ENCODE measurements around the gene GNAI2.
A peak's percentile ranks its signal among the peaks of the same experiment; 100 is the strongest.
"Not testable (repeated sequence)": the region's sequence is repeated elsewhere in the genome, so short reads cannot be mapped to it uniquely, and the experiment has no call there.

GNAI2 gene

DNA sequence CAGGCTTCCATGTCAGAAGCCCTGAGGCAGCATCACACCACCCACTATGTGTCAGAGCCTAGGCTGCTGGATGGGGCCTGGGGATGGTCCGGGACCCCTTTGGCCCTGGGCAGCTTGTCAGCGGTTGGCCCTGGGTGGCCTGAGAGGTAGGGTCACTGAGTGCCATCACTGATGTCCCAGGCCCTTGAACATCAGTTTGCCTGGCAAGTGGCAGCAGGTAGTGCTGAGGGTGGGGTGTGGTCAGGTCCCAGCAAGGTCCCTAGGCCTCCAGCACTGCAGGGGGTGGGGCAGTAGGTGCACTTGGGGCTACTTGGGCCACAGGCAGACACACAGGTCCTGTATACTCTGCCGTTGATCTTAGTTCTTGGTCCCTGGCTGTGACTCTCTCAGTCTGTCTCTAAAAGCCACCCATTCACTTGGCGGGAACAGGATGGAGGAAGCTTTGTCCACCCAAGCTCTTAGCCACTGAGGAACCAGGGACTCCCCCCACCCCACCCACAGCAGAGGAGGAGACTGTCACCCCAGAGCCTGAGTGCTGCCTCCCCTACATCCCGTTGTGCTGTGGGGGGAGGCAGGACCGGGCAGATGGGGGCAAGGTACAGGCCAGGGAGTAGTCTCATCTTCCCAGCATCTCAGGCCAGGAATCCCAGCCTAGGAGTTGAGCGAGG, 5.8 kb downstream of the GNAI2 start:
- DNase-seq (ENCODE audit: extremely low spot score, insufficient read length, low read depth) (no peak), FAIRE-seq (no peak)

DNA sequence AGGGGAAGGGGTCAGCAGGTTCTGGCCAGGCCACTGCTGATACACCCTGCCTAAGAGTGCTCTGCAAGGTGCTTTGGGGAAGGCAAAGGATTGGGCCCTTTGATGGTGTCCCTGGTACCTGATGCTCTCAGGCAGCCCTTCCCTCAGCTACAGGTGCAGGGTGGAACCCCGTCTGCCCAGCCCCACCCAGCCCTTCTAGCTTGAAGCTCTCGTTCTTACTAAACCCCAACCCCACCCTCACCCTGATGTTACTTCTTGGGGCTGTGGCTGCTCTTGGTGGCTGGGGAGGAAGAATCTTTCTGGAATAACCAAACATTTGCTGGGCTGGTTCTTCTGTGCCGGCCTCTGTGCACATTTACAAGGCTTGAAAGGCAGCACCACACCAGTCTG, 6.4 kb downstream of the GNAI2 start:
- DNase-seq (ENCODE audit: extremely low spot score, insufficient read length, low read depth): no peak
- FAIRE-seq: no peak

DNA sequence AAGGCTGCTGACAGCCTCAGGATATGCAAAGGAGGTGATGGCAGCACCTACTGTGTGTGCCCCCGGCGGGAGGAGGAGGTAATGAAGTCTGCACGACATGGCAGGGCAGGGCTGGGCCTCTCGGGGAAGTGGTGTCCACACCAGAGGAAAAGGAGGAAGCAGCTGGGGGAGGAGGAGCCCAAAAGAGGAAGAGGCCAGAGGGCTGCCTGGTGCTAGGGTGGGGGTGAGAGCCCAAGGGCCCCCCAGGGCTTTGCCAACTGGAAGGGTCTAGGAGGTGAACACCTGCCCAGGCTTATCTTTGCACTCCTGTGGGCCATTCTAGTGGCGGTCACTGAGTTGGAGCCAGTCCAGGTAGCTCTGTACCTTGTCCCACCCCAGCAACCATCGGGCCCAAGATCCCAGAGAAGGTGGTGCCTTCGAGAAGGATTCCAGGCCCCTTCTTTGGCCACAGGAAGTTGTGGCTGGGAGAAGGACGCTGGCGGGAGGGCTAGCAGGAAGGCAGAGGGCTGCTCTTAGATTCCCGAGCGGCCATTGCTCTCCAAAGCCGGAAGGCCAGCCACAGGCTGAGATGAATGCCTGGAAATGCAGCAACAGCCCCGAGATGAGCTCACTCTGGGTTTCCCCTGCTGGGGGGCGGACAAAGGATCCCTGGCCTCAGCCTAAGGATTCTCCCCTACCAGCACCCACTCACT, 7.0 kb downstream of the GNAI2 start:
- FAIRE-seq: peak; percentile 61
- no peak for DNase-seq (ENCODE audit: extremely low spot score, insufficient read length, low read depth)

DNA sequence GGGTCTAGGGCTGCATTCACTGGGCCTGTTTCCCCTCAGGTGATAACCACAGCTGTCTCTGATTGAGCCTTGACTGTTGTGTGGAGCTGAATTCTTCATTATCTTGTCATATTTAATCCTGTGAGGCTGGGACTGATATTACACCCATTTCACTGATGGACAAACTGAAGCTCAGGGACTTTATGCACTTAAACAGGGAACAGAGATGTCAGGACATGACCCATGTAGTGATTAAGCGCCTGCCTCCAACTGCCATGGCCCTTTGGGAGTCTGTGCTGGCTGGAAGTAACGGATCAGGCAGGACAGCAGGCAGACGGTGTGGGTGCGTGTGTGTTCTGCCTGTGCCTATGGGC, 7.5 kb downstream of the GNAI2 start:
- FAIRE-seq: no peak
- DNase-seq (ENCODE audit: extremely low spot score, insufficient read length, low read depth): no peak

DNA sequence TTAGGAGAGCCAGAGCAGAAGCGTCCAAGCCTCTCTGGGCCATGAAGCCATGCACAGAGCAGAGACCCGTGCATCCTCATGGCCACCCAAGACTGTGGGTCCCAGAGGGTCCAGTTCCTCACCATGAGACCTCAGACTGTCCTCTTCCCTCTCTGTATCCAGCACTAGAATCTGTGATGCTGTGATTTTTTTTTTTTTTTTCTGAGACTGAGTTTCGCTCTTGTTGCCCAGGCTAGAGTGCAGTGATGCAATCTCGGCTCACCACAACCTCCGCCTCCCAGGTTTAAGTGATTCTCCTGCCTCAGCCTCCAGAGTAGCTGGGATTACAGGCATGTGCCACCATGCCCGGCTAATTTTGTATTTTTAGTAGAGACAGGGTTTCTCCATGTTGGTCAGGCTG, 8.8 kb downstream of the GNAI2 start:
- DNase-seq (ENCODE audit: extremely low spot score, insufficient read length, low read depth); FAIRE-seq: not testable (repeated sequence)

DNA sequence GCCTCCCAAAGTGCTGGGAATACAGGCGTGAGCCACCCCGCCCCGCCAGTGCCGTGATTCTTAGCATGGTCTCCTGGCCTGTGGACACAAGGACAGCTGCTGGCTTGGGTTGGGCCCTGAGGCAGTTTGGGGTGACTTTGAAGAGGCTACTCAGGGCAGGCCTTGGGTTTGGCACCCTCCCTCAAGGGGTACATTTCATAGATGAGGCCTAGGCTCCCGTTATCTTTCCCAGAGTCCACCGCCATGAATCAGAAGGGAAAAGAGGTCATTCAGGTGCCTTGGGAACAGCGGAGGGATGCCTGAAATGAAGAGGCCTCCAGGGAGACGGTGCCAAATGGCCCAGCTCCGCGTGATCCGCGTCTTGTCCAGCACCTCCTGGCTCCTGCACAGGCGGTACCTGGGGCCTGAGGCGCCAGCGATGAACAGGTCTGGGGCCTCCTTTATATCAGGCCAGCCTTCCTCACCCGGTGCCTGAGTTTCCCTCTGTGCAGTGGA, 9.3 kb downstream of the GNAI2 start:
- DNase-seq (ENCODE audit: extremely low spot score, insufficient read length, low read depth) (no peak), FAIRE-seq (no peak)

DNA sequence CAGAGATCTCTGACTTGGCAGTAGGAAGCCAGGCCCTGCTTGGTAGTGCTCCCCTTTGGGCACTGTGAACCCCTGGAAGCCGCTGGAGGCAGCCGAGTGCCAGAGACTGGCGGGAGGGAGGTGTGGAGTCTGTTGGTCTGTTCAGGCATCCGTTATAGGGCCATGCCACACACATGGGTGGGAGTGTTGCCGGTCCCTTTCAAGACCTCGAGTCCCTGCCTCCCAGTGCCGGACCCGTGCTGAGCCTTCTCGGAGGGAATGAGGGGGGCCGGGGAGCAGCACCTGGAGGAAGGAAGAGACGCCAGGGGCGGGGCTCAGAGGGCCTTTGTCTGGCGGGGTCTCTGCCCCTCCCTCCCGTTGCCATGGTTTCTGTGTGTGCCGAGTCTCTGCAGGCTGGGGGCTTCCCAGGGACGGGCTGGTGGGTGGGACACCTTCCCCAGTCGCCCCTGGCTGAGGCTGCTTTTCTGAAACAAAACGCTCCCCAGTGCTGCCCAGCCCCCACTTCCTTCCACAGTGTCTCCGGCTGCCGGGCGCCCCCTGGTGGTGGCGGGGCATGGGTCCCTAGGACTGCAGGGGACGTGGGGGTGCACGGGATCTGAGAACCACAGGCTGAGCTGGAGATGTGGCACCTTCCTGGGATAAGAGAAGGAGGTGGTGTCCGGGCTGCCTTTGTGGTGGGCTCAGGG, 10.0 kb downstream of the GNAI2 start:
- DNase-seq (ENCODE audit: extremely low spot score, insufficient read length, low read depth) (peak; percentile 70), FAIRE-seq (peak; percentile 69)

DNA sequence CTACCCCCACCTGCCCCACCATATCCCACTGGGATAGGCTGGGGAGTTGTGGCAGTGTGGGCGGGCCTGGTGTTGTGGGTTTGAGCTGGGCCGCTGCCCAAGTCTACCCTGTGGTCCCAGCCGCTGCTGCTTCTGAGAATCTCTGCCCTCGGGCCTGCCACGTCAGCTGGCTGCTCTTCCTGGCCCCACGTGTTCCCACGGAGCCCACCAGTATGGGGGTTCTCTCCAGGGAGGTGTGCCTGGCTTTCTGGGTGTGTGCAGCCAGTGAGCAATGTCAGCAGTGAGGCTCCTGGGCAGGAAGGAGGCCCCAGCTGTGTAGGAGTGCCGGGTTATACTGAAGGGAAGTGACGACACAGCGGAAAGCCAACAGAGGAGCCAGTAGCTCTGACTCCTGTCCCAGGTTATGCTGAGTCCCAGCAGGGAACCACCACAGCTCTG, 10.5 kb downstream of the GNAI2 start:
- peak; percentile 49 for FAIRE-seq
- DNase-seq (ENCODE audit: extremely low spot score, insufficient read length, low read depth): no peak

DNA sequence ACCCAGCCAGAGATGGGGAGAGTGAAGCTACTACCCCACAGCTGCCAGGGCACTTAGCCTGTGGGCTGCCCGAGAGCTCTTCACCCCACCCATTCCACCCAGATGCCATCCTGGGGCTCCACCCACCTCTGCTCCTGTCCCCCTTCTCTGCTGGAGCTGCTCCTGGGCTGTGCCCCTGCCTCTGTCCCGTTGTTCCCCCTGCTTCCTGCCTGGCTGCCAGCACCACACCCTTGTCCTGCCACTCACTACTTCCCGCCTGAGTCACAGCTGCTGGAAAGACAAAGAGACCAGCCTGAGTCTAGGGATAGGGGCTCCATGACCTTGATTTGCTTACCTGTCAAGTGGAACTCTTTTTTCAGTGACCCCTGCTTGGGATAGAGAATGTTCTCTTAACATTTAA, 12.4 kb downstream of the GNAI2 start:
- FAIRE-seq: no peak
- DNase-seq (ENCODE audit: extremely low spot score, insufficient read length, low read depth): no peak

DNA sequence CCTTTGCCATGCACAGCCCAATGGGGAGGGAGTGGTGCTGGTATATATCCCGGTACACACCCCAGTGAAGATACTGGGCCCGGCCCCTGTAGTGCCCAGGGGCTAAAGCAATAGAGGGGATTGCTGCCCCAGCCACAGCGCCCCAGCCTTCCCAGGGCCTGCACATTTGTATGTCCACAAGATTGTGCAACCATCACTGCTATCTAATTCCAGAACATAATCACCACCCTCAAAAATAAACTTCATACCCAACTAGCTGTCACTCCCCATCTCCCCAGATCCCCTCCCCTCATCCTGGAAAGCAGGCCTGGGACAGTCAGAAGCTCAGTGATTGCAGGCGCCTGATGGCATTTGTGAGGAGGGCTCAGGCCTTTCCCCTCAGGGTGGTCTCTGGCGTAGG, 13.5 kb downstream of the GNAI2 start:
- FAIRE-seq (no peak), DNase-seq (ENCODE audit: extremely low spot score, insufficient read length, low read depth) (no peak)

DNA sequence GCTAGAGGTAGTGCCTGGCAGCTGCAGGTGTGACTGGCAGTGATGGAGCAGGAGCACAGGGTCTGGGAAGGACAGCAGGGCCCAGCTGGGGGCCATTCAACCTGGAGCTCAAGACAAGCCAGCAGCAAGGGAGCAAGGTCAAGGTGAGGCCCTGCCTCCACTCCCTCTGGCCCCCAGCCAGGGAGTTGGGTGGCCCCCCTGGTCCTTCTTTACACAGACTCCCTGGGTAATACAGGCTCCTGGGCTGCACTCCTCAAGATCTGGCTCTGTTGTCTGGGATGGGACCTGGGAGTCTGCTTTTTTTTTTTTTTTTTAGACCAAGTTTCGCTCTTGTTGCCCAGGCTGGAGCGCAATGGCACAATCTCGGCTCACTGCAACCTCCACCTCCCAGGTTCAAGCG, 14.5 kb downstream of the GNAI2 start:
- no peak for FAIRE-seq
- DNase-seq (ENCODE audit: extremely low spot score, insufficient read length, low read depth): no peak

DNA sequence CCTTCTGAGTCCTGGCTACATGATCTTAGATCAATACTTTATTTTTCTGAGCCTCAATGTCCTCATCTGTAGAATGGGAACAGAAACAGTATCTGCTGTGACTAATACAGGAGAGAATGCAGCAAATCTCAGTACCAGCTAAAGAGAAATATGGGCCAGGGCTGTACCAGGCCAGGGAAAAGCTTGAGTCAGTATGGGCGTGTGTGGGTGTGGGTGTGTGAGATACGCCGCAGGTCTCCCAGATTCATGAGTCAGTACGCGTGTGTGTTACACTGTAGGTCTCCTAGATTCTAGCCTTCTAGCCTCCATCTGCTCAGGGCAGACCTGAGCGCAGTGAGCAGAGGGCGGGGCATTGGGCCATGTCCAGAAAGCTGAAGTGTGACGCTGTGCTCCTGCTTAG, 15.2 kb downstream of the GNAI2 start:
- DNase-seq (ENCODE audit: extremely low spot score, insufficient read length, low read depth): no peak

DNA sequence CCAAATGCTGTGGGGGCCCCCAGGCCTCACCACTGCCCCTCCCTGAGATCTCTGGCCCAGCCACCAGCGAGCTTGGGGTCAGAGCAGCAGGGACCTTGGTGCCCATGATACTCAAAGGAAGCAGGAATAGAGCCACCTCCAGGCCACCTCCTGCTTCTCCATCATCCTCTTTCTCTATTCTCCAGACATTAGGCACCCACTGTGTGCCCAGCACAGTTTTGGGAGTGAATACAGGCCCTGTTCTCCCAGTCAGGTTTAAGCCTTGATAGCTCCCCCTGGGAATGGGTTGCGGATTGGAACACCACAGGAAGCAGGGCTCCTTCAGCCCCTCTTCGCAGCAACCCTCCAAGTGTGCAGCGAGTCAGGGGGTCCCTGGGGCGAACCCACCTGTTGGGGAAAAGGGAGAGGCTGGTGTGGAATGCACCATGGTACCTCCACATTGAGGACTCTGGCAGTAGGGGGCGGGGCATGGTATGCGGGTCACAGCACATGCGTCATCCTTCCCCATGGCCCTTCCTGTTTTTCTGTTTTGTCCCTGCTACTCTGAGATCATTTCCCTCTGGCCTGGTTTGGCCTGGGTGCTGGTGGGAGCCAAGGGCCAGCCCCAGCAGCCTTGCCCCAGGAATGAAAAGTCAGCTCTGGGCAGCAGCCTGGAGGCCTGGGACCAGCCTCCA, 18.7 kb downstream of the GNAI2 start:
- no peak for DNase-seq (ENCODE audit: extremely low spot score, insufficient read length, low read depth)
- no peak for FAIRE-seq

More for the DNA sequence above, 15.2 kb downstream of the GNAI2 start:
- FAIRE-seq: no peak

DNA sequence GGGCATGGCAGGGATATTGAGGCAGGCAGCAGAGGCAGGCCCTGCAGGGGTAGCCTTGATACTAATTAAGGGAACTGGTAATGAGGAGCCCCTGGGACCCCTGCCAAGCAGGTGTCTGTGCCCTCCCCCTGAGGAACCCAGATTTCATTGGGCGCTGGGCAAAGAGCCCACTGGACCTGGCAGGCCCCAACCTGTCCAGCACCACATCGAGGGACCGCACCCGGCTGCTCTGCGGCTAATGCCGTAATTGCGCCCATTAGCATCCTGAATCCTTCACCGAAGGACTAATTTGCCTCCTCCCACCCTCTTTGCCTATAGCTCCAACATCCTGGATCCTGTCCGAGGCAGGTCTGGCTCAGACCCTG, 19.2 kb downstream of the GNAI2 start:
- FAIRE-seq (no peak), DNase-seq (ENCODE audit: extremely low spot score, insufficient read length, low read depth) (no peak)

DNA sequence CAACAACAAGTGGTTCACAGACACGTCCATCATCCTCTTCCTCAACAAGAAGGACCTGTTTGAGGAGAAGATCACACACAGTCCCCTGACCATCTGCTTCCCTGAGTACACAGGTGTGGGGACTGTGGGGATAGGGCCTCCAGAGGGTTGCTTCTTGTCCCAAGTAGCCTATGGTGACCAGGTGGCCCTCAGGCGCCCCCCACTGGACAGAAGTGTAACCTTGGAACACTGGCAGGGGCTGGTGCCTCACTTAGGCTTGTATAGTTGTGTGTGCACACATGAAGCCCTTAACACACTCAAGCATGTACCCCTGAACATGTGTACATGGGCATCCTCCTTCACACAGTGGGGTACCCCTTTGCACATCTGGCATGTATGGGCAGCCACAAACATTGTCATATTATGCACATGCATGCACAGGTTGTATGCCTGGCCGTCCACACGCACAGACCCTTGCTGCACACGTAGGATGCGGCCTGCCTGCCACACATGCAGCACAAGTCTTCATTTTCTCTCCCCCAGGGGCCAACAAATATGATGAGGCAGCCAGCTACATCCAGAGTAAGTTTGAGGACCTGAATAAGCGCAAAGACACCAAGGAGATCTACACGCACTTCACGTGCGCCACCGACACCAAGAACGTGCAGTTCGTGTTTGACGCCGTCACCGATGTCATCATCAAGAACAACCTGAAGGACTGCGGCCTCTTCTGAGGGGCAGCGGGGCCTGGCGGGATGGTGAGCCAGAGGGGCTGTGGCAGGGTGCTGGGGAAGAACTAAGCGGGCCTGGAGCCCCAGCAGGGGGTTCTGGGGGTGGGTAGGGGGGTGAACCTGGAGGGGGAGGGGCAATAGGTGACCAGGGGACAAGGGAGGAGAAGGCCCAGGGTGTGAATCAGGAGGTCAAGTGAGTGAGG, 21.2 kb downstream of the GNAI2 start:
- FAIRE-seq (no peak), DNase-seq (ENCODE audit: extremely low spot score, insufficient read length, low read depth) (no peak)

DNA sequence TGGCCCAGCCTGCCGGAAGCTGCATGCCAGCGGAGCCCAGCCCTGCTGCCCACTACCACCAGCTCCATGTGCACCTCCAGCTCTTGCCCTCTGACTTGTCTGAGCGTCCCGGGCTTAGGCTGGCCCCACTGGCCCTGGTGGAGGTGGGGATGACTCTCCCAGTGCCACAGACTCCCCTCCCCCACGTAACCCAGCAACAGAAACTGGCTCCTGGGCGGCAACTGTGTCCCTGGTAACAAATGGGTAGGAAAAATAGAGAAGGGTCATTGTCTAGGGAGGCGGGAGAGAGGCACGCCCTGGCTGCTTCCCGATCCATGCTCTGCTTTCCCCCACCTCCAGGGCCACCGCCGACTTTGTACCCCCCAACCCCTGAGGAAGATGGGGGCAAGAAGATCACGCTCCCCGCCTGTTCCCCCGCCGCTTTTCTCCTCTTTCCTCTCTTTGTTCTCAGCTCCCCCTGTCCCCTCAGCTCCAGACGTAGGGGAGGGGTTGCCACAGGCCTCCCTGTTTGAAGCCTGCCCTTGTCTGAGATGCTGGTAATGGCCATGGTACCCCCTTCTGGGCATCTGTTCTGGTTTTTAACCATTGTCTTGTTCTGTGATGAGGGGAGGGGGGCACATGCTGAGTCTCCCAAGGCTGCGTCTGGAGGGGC, 22.2 kb downstream of the GNAI2 start:
- DNase-seq (ENCODE audit: extremely low spot score, insufficient read length, low read depth): no peak
- FAIRE-seq: no peak

DNA sequence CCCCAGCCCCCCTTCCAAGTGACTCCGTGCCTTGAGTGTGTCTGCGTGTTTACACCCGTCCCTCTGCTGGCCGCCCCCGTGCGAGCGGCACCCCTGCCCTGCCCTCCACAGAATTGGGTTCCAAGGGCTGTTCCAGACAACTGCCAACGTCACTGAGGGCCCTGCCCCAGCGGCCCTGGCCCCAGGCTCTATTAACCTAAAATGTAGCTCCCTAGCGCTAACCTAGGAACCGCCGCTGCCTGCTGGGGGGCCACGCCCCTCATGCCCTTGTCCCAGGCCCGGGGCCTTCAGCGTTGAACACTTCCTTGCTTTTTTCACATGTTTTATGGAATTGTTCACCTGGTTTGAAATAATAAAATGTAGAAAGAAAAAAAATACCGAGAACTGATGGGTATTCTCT, 23.0 kb downstream of the GNAI2 start:
- no peak for FAIRE-seq

DNA sequence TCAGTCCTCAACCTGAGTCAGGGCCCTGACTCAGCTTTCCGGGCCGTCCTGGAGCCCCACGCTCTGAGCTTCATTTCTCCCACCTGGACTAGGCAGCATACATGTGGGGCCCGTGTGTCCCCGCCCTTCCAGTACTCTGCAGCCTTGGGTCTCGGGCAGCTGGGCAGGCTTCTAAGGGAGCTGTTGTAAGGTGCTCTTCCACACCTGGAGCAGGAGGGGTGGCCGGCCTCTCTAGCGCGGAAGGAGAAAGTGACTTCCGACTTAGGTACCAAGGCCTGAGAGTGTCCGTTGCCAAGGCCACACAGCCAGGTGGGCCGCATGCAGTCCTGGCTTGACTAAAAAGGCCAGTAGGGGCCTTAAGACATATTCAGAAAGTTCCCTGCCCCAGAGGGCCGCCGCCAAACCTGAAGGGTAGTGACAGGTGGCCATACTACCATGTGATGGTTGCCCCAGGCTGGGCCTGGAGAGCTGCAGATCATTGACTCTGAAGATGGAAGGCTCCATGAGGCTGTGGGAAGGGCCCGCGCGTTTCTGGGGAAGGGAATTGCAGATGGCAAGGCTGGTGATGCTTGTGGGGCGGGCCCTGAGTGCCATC, 23.5 kb downstream of the GNAI2 start:
- no peak for FAIRE-seq
- DNase-seq (ENCODE audit: extremely low spot score, insufficient read length, low read depth): no peak

More for the DNA sequence above, 23.0 kb downstream of the GNAI2 start:
- no peak for DNase-seq (ENCODE audit: extremely low spot score, insufficient read length, low read depth)
